MM.1S (cell line): ENCODE data around the gene ZNF248.

Source experiments
- DNase-seq: peaks from one replicate; pipeline ENCODE4 v3.0.0-alpha.2; 2015
- H2AFZ ChIP-seq: fragments of 300-600 bp; sonication (generic); 2 replicates; pipeline ENCODE4 v1.6.0; 2016; ENCODE audit warnings: antibody characterized with exemption, low read length
- H3F3A ChIP-seq: fragments of 300-600 bp; sonication (generic); 2 replicates; pipeline ENCODE4 v1.6.1; 2016; ENCODE audit warnings: mild to moderate bottlenecking, antibody characterized with exemption, low read length, moderate library complexity, mixed read lengths; ENCODE audit not compliant: insufficient read depth
- H3K27ac ChIP-seq: fragments of 300-600 bp; sonication (generic); 2 replicates; pipeline ENCODE4 v1.5.1; 2016; ENCODE audit warnings: mild to moderate bottlenecking, low read length
- H3K27me3 ChIP-seq: fragments of 300-600 bp; sonication (generic); replicated peaks from 2 replicates; pipeline ENCODE4 v1.6.0; 2016; ENCODE audit warnings: low read length; ENCODE audit not compliant: insufficient read depth
- H3K36me3 ChIP-seq: fragments of 300-600 bp; sonication (generic); replicated peaks from 2 replicates; pipeline ENCODE4 v1.6.1; 2016; ENCODE audit warnings: mild to moderate bottlenecking, low read length, mixed read lengths; ENCODE audit not compliant: insufficient read depth
- H3K4me1 ChIP-seq: fragments of 300-600 bp; sonication (generic); 2 replicates; pipeline ENCODE4 v1.6.1; 2016; ENCODE audit warnings: low read length, mixed read lengths
- H3K4me2 ChIP-seq: fragments of 300-600 bp; sonication (generic); 2 replicates; pipeline ENCODE4 v1.6.0; 2016; ENCODE audit warnings: low read depth, low read length
- H3K4me3 ChIP-seq: fragments of 300-600 bp; sonication (generic); 2 replicates; pipeline ENCODE4 v1.5.1; 2016; ENCODE audit warnings: low read length, mixed read lengths
- H3K79me2 ChIP-seq: fragments of 300-600 bp; sonication (generic); 2 replicates; pipeline ENCODE4 v1.6.1; 2016; ENCODE audit warnings: mixed run types, low read length, mixed read lengths
- H3K9ac ChIP-seq: fragments of 300-600 bp; sonication (generic); 2 replicates; pipeline ENCODE4 v1.6.1; 2016; ENCODE audit warnings: low read length, mixed read lengths
- H3K9me2 ChIP-seq: fragments of 300-600 bp; sonication (generic); replicated peaks from 2 replicates; pipeline ENCODE4 v1.6.1; 2016; ENCODE audit warnings: mild to moderate bottlenecking, low read length, mixed read lengths; ENCODE audit not compliant: insufficient read depth
- H3K9me3 ChIP-seq: fragments of 300-600 bp; sonication (generic); replicated peaks from 2 replicates; pipeline ENCODE4 v1.6.1; 2016; ENCODE audit warnings: mild to moderate bottlenecking, low read length, mixed read lengths; ENCODE audit not compliant: insufficient read depth
- H4K20me1 ChIP-seq: fragments of 300-600 bp; sonication (generic); 2 replicates; pipeline ENCODE4 v1.6.1; 2016; ENCODE audit warnings: mild to moderate bottlenecking, low read length, moderate library complexity, mixed read lengths; ENCODE audit not compliant: insufficient read depth
- CTCF ChIP-seq: fragments of 300-600 bp; sonication (generic); IDR thresholded peaks from 2 replicates; pipeline ENCODE4 v1.5.1; 2016; ENCODE audit warnings: antibody characterized with exemption, low read length, mixed read lengths
- EZH2 ChIP-seq: fragments of 300-600 bp; sonication (generic); optimal IDR thresholded peaks from 2 replicates; pipeline ENCODE3; 2017; ENCODE audit warnings: low read depth, mild to moderate bottlenecking, antibody characterized with exemption, low read length, mixed read lengths
- EZH2phosphoT487 ChIP-seq: fragments of 300-600 bp; sonication (generic); IDR thresholded peaks from 2 replicates; pipeline ENCODE4 v1.6.1; 2018; ENCODE audit warnings: antibody characterized with exemption, low read length

Gene ZNF248

GRCh38 chr10:37752334-37752875 lies 105.0 kb downstream of the ZNF248 start:
- Histone ChIP-seq H4K20me1 (no peaks in the 10 kb centered on the region), H3K4me3 (no peak overlapping the region), H3K9ac (no peak overlapping the region), H3F3A (no peaks in the 10 kb centered on the region), H3K4me1 (no peaks in the 10 kb centered on the region), H2AFZ (no peak overlapping the region), H3K4me2 (no peak overlapping the region), H3K36me3 (no peaks in the 10 kb centered on the region), H3K27me3 (no peaks in the 10 kb centered on the region), H3K27ac (no peak overlapping the region), H3K9me3 (no peaks in the 10 kb centered on the region), H3K9me2 (no peaks in the 10 kb centered on the region), H3K79me2 (no peaks in the 10 kb centered on the region)
- no peak for TF ChIP-seq CTCF
- TF ChIP-seq EZH2phosphoT487 = no peak
- no peak for TF ChIP-seq EZH2
- DNase-seq = no peak

GRCh38 chr10:37748170-37748569 lies 109.2 kb downstream of the ZNF248 start:
- Histone ChIP-seq H3K4me3 (no peak overlapping the region), H3K9me3 (no peaks in the 10 kb centered on the region), H3K9ac (no peak overlapping the region), H4K20me1 (no peaks in the 10 kb centered on the region), H3K27me3 (no peaks in the 10 kb centered on the region), H3F3A (no peaks in the 10 kb centered on the region), H3K4me1 (no peaks in the 10 kb centered on the region), H2AFZ (no peak overlapping the region), H3K9me2 (no peaks in the 10 kb centered on the region), H3K27ac (no peak overlapping the region), H3K79me2 (no peaks in the 10 kb centered on the region), H3K4me2 (no peak overlapping the region), H3K36me3 (no peaks in the 10 kb centered on the region)
- DNase-seq = no peak
- no peak for TF ChIP-seq CTCF
- no peak for TF ChIP-seq EZH2
- no peak for TF ChIP-seq EZH2phosphoT487

DNA sequence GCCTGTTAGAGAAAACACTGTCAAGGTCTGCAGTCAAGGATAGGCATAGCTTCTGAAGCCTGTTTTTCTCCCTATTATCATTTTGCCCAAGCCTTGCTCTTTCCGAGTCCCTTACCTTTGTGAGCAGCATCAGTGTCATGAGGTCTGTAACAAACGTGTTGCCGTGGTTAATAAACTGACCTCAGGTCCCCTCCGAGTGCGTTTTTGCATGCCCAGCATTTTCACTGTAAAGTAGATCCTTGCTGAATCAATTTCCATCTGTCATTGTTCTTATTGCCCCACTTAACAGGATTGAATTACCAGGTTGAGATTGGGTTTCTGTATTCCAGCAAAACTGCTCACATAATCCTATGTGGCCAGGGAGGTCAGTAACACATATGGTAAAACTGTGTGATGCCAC lies 110.3 kb downstream of the ZNF248 start:
- Histone ChIP-seq H3K4me2 (no peak overlapping the region), H3K4me3 (no peak overlapping the region), H3K27ac (no peak overlapping the region), H3K9me2 (no peaks in the 10 kb centered on the region), H2AFZ (no peak overlapping the region), H3K4me1 (no peaks in the 10 kb centered on the region), H3K27me3 (no peaks in the 10 kb centered on the region), H3K36me3 (no peaks in the 10 kb centered on the region), H4K20me1 (no peaks in the 10 kb centered on the region), H3F3A (no peaks in the 10 kb centered on the region), H3K9me3 (no peaks in the 10 kb centered on the region), H3K9ac (no peak overlapping the region), H3K79me2 (no peaks in the 10 kb centered on the region)
- TF ChIP-seq EZH2phosphoT487 = no peak
- no peak for TF ChIP-seq CTCF
- no peak for TF ChIP-seq EZH2
- DNase-seq = no peak
